HepG2 (cell line): ENCODE results near the gene CCDC6.

Experiments
- CHD4 ChIP-seq: fragments of 200-600 bp; sonication (generic); IDR thresholded peaks from 2 replicates; pipeline ENCODE4 v1.7.0; 2017; ENCODE audit warnings: mild to moderate bottlenecking, low read length, borderline replicate concordance
- ZNF589 ChIP-seq: sonication (generic); formaldehyde crosslinking; conservative IDR thresholded peaks from 2 replicates; pipeline ENCODE4 v1.8.0; 2022; ENCODE audit warnings: mild to moderate bottlenecking, moderate library complexity, missing genetic modification reagents

DNA sequence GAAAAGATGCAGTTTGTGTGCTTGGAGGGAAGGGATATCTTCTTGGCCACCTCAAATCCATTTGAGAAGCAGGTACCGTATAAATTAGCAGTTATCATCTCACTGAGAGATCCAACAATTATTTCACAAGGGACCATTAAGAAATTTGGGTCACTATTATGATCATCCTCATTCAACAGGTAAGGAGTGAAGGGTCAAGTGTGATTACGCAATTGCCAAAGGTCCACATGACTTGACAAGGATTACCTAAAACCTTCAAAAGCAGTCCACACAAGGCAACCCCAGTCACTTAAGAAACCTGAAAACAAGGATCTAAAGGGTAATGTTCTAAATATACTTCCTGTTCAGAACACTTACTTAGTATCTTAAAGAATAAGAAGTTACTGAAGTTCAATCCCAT is 27.4 kb downstream of the CCDC6 start:
- no peak for TF ChIP-seq CHD4
- TF ChIP-seq ZNF589 (CRISPR knock-in tag), result no peak
